Brain microvascular endothelial cell (primary cell): ENCODE results near the gene ANKRD63.

Source experiments
- DNase-seq: peaks from one replicate; pipeline ENCODE4 v3.0.0-alpha.2; 2020
- H3K27ac ChIP-seq: fragments of 250-450 bp; sonication (Bioruptor Pico); 2 replicates; pipeline ENCODE4 v1.5.1; 2020; ENCODE audit warnings: mild to moderate bottlenecking, moderate library complexity
- H3K27me3 ChIP-seq: fragments of 250-450 bp; sonication (Bioruptor Pico); replicated peaks from 2 replicates; pipeline ENCODE4 v1.5.1; 2020; ENCODE audit warnings: mild to moderate bottlenecking
- H3K36me3 ChIP-seq: fragments of 250-450 bp; sonication (Bioruptor Pico); replicated peaks from 2 replicates; pipeline ENCODE4 v1.5.1; 2020; ENCODE audit warnings: mild to moderate bottlenecking
- H3K4me3 ChIP-seq: 2 replicates; pipeline ENCODE4 v1.5.1; 2011; ENCODE audit warnings: low read depth, mild to moderate bottlenecking, control low read depth, low read length, moderate library complexity
- CTCF ChIP-seq: IDR thresholded peaks from 2 replicates; pipeline ENCODE4 v1.5.1; 2011; ENCODE audit warnings: low read depth, mild to moderate bottlenecking, moderate library complexity, low read length, control low read depth, inconsistent platforms; ENCODE audit errors: missing control alignments
- in situ Hi-C: cut with HindIII; loops from 2 replicates; pipeline ENCODE4 v1.10.0; 2017; ENCODE audit warnings: low sequenced_read_pairs, low pct_ligation_motif_present

ANKRD63 gene

GRCh38 chr15:40306371-40306770 is 23.5 kb upstream of the ANKRD63 start:
- Histone ChIP-seq H3K36me3 (no peaks in the 10 kb centered on the region), H3K27ac (no peak overlapping the region), H3K27me3 (peaks cover 4% of the 10 kb centered on the region), H3K4me3 (no peak overlapping the region)
- in situ Hi-C loops, result no loop called here
- DNase-seq, result no peak
- no peak for TF ChIP-seq CTCF

- TF ChIP-seq CTCF, result no peak
- DNase-seq, result no peak
- no peak overlapping the region for H3K4me3 ChIP-seq
- no peaks in the 10 kb centered on the region for H3K27me3 ChIP-seq
- H3K36me3 ChIP-seq, result no peaks in the 10 kb centered on the region
- in situ Hi-C loops, result no loop called here
- no peak overlapping the region for H3K27ac ChIP-seq
These were observed 22.4 kb upstream of the ANKRD63 start for GRCh38 chr15:40305281-40305680.

GRCh38 chr15:40303576-40303975 is 20.7 kb upstream of the ANKRD63 start:
- in situ Hi-C loops, result no loop called here
- TF ChIP-seq CTCF, result no peak
- no peaks in the 10 kb centered on the region for H3K27me3 ChIP-seq
- no peaks in the 10 kb centered on the region for H3K36me3 ChIP-seq
- H3K27ac ChIP-seq, result no peak overlapping the region
- no peak overlapping the region for H3K4me3 ChIP-seq
- no peak for DNase-seq

GRCh38 chr15:40302981-40303380 is 20.1 kb upstream of the ANKRD63 start:
- Histone ChIP-seq H3K27ac (no peak overlapping the region), H3K27me3 (no peaks in the 10 kb centered on the region), H3K36me3 (no peaks in the 10 kb centered on the region), H3K4me3 (no peak overlapping the region)
- in situ Hi-C loops, result no loop called here
- no peak for TF ChIP-seq CTCF
- DNase-seq, result no peak

- no peaks in the 10 kb centered on the region for H3K27me3 ChIP-seq
- DNase-seq, result no peak
- no peak overlapping the region for H3K4me3 ChIP-seq
- H3K27ac ChIP-seq, result no peak overlapping the region
- in situ Hi-C loops, result no loop called here
- no peak for TF ChIP-seq CTCF
- no peaks in the 10 kb centered on the region for H3K36me3 ChIP-seq
These were observed 19.5 kb upstream of the ANKRD63 start for GRCh38 chr15:40302288-40302886.
